Activated naive CD8-positive, alpha-beta T cell treated with anti-CD3 and anti-CD28 coated beads for 36 hours (primary cell): Measurements from ENCODE around the gene TBC1D10A. TPM values are rescaled to one million over a fixed set of nuclear protein-coding genes. Genes with fewer than 3 reads are reported as not detected.

ENCODE experiments used
- DNase-seq: peaks from one replicate; pipeline ENCODE4 v3.0.0; 2021
- H3K27ac Mint-ChIP-seq: one replicate; pipeline ENCODE4 v1.8.0; 2022; ENCODE audit warnings: mild to moderate bottlenecking, moderate library complexity, mixed read lengths
- H3K27me3 Mint-ChIP-seq: one replicate; pipeline ENCODE4 v1.8.0; 2022; ENCODE audit warnings: mild to moderate bottlenecking, mixed read lengths
- H3K36me3 Mint-ChIP-seq: one replicate; pipeline ENCODE4 v1.8.0; 2021; ENCODE audit warnings: mild to moderate bottlenecking, mixed read lengths
- H3K4me1 Mint-ChIP-seq: one replicate; pipeline ENCODE4 v1.8.0; 2021; ENCODE audit warnings: mixed read lengths
- H3K4me3 Mint-ChIP-seq: one replicate; pipeline ENCODE4 v1.8.0; 2022; ENCODE audit warnings: mild to moderate bottlenecking, moderate library complexity, mixed read lengths
- H3K9me3 Mint-ChIP-seq: one replicate; pipeline ENCODE4 v1.8.0; 2022; ENCODE audit warnings: mixed read lengths
- total RNA-seq, 2 experiments: library from RNA; stranded (reverse); gene quantifications; one replicate each; pipeline ENCODE4 v1.2.3, GENCODE V29; 2021

TBC1D10A gene
- total RNA-seq, 2 experiments from 2014 or later: 13.0 to 14.4 TPM

GRCh38 chr22:30317778-30318177 is 9.0 kb downstream of the TBC1D10A start:
- Mint-ChIP-seq H3K36me3 (peaks cover 27% of the 10 kb centered on the region), H3K9me3 (no peaks in the 10 kb centered on the region), H3K4me1 (peaks cover 84% of the 10 kb centered on the region), H3K4me3 (no peak overlapping the region), H3K27me3 (no peaks in the 10 kb centered on the region), H3K27ac (peak overlapping the region; percentile 38)
- DNase-seq: no peak

DNA sequence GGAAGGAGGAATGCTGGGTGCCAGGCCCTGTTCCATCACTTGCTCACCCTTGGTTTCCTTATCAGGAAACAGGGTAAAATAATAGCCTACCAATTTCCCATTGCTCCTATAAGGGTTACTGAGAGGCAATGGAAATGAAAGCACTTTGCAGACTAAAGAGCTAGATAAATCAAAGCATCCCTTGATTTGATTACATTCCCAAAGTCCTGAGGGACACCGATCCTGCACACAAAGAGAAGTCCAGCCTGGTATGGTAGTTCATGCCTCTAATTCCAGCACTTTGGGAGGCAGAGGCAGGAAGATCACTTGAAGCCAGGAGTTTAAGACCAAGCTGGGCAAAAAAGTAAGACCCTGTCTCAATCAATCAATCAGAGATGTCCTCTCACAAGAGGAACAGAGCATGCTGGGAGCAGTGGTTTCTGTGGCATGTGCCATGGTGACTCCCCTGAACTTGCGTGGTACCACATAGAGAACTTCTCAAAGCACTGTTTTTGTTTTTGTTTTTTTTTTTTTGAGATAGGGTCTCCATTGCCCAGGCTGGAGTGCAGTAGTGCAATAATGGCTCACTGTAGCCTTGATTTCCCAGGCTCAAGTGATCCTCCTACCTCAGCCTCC is 10.7 kb downstream of the TBC1D10A start:
- no peak for DNase-seq
- Mint-ChIP-seq H3K36me3 (peaks cover 33% of the 10 kb centered on the region), H3K9me3 (peaks cover 2% of the 10 kb centered on the region), H3K27ac (peak overlapping the region; percentile 90), H3K4me1 (peaks cover 92% of the 10 kb centered on the region), H3K4me3 (no peak overlapping the region), H3K27me3 (no peaks in the 10 kb centered on the region)

- peak overlapping the region; percentile 90 for H3K27ac Mint-ChIP-seq
- peaks cover 2% of the 10 kb centered on the region for H3K9me3 Mint-ChIP-seq
- no peaks in the 10 kb centered on the region for H3K27me3 Mint-ChIP-seq
- peak; percentile 69 for DNase-seq
- peaks cover 93% of the 10 kb centered on the region for H3K4me1 Mint-ChIP-seq
- H3K36me3 Mint-ChIP-seq: peaks cover 33% of the 10 kb centered on the region
- H3K4me3 Mint-ChIP-seq: peak overlapping the region; percentile 18
Measured at GRCh38 chr22:30314915-30315314, 11.8 kb downstream of the TBC1D10A start.

DNA sequence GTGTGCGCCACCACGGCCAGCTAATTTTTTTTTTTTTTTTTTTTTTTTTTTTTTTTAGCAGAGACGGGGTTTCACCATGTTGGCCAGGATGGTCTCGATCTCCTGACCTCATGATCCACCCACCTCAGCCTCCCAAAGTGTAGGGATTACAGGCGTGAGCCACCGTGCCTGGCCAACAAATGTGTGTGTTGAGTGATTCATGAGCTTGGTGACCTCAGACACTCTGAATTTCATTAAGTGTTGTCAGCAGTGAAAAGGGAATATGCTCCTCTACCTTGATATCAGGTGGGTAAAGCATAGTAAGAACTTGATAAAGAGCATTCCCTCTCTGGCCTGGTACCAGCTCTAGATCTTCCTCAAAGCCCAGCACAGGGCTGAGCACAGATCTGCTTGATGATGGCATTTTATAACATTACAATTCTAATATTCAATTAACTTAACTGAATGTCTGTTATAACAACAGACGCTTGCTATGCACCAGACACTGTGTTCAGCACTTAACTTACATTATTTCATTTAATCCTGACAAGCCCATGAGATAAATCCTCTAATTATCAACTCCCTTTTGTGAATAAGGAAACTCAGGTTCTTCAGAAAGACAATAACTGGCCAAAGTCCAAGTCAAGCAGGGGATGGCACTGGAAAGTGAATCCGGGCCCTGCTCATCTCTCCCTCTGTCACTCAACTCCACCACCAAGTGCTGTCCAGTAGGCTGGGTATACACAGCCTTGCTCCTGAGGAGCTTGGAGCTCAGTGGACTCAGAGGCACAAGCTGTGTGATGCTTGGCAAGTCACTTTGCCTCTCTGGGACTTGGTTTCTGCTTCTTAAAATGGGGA is 13.0 kb downstream of the TBC1D10A start:
- no peak for DNase-seq
- Mint-ChIP-seq H3K36me3 (peaks cover 30% of the 10 kb centered on the region), H3K27me3 (no peaks in the 10 kb centered on the region)

DNA sequence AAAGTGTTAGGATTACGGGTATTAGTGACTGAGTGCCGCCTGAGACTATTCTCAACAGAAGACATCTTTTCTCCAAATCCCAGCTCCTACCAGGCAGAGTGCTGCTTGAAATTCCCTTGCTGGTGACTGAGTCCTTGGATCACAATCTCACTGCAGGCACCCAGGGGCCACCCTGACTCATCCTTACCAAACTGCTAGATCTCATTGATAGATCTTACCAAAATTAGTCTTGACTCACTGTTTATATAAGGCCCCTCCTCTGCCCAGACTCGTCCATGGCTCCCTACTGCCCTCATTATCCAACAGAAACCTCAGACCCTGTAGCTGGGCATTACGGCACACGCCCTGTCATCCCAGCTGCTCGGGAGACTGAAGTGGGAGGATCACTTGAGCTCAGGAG is 14.7 kb downstream of the TBC1D10A start:
- H3K9me3 Mint-ChIP-seq: peaks cover 2% of the 10 kb centered on the region
- no peak overlapping the region for H3K4me3 Mint-ChIP-seq
- peaks cover 29% of the 10 kb centered on the region for H3K36me3 Mint-ChIP-seq
- H3K27ac Mint-ChIP-seq: peak overlapping the region; percentile 65
- H3K4me1 Mint-ChIP-seq: peaks cover 91% of the 10 kb centered on the region
- DNase-seq: no peak
- H3K27me3 Mint-ChIP-seq: no peaks in the 10 kb centered on the region

More for the DNA sequence above, 13.0 kb downstream of the TBC1D10A start:
- Mint-ChIP-seq H3K4me1 (peaks cover 93% of the 10 kb centered on the region), H3K27ac (peak overlapping the region; percentile 90), H3K4me3 (no peak overlapping the region), H3K9me3 (peaks cover 2% of the 10 kb centered on the region)

DNA sequence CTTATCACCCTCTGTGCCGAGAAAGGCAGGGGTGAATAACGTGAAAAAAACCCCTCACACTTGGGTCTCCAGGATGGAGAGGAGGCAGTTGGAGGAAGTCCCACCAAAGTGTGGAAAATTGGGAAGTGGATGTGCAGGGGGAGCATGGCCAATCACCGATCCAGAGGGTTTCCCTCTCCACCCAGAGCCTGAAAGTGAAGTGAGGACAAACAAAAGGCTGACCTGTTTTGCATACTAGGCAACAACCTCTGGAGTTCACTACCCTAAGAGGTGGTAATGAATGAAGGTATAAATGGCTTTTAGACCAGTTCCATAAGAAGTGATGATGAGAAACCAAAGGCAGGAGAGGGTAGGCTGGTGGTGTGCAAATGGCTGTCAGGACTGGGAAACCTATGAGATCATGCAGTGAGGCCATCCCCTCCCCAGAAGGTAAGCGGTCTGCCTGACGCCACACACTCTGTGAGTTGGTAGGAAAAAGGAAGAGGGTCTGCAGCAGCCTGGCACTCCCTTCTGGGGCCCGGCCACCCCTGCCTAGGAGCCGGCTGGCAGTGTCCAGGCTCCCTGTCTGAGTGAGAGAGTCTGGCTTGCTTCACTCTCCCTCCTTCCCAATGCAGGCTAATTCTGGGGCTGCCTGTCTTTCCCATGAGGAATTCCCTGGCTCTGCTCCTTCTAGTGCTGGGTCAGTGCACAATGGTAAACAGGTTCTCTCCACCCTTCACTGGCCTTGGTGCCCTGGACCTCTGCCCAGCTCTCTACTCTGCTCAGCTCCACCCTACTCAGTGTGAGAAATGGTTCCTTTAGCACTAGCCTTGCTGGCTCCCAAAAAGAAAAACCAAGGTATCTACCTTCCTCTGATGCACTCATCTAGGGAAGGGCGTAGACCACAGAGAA is 15.6 kb downstream of the TBC1D10A start:
- Mint-ChIP-seq H3K4me1 (peaks cover 94% of the 10 kb centered on the region), H3K27me3 (no peaks in the 10 kb centered on the region), H3K4me3 (no peak overlapping the region), H3K9me3 (peaks cover 2% of the 10 kb centered on the region), H3K36me3 (peaks cover 28% of the 10 kb centered on the region), H3K27ac (peak overlapping the region; percentile 65)
- no peak for DNase-seq

GRCh38 chr22:30309951-30310741 is 16.6 kb downstream of the TBC1D10A start:
- H3K27ac Mint-ChIP-seq: peak overlapping the region; percentile 65
- H3K36me3 Mint-ChIP-seq: peaks cover 21% of the 10 kb centered on the region
- no peaks in the 10 kb centered on the region for H3K27me3 Mint-ChIP-seq
- peaks cover 2% of the 10 kb centered on the region for H3K9me3 Mint-ChIP-seq
- DNase-seq: no peak
- peaks cover 94% of the 10 kb centered on the region for H3K4me1 Mint-ChIP-seq
- no peak overlapping the region for H3K4me3 Mint-ChIP-seq

- DNase-seq: peak; percentile 37
- H3K27me3 Mint-ChIP-seq: no peaks in the 10 kb centered on the region
- H3K9me3 Mint-ChIP-seq: peaks cover 2% of the 10 kb centered on the region
- peak overlapping the region; percentile 65 for H3K27ac Mint-ChIP-seq
- peaks cover 20% of the 10 kb centered on the region for H3K36me3 Mint-ChIP-seq
- H3K4me3 Mint-ChIP-seq: no peak overlapping the region
- H3K4me1 Mint-ChIP-seq: peaks cover 94% of the 10 kb centered on the region
Measured at GRCh38 chr22:30308518-30309230, 18.1 kb downstream of the TBC1D10A start.

DNA sequence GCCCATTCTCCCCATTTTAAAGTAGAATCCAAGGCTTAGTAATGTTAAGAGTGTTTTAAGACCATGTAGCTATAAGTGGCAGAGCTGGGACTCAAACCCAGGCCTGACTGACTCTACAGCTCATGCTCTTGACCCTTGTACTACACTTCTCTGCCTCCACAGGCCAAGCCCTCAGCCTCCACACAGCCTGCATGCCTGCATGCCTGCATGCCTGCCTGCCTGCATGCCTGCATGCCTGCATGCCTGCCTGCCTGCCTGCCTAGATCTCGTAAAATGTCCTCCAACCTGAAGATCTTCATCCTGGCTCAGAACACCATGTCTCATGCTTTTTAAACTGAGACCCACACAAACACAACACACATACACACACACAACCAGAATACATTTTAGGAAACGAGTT is 18.6 kb downstream of the TBC1D10A start:
- H3K36me3 Mint-ChIP-seq: peaks cover 20% of the 10 kb centered on the region

DNA sequence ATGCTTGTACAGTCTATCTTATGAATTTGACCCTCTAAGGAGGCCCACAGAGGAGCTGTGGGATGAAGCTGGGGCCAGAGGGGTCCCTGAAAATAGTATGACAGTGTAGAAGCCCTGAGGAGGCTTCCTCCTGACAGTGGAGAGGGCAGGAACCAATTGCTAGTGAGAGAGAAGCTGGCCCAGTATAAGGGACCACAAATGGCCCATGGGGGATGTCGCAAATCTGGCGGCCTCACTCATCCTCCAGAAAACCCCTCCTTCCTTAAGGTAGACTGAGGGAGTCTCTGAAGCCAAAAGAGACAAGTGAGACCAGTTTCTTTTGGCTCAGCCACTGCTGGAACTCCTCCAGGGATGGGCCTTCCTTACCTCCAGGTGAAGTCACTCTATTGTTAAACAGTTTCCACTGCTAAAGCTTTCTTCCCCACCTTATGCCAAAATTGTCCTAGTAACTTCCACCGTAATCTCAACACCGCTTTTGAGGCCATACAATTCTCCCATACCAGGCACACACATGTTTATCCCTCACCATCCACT is 19.6 kb downstream of the TBC1D10A start:
- Mint-ChIP-seq H3K4me3 (peak overlapping the region; percentile 18), H3K27ac (peak overlapping the region; percentile 96), H3K4me1 (peaks cover 97% of the 10 kb centered on the region), H3K36me3 (peaks cover 18% of the 10 kb centered on the region), H3K9me3 (no peaks in the 10 kb centered on the region), H3K27me3 (no peaks in the 10 kb centered on the region)
- no peak for DNase-seq

More for the DNA sequence above, 18.6 kb downstream of the TBC1D10A start:
- H3K27me3 Mint-ChIP-seq: no peaks in the 10 kb centered on the region
- no peak overlapping the region for H3K4me3 Mint-ChIP-seq
- no peak for DNase-seq
- peaks cover 2% of the 10 kb centered on the region for H3K9me3 Mint-ChIP-seq
- H3K4me1 Mint-ChIP-seq: peaks cover 97% of the 10 kb centered on the region
- peak overlapping the region; percentile 65 for H3K27ac Mint-ChIP-seq

DNA sequence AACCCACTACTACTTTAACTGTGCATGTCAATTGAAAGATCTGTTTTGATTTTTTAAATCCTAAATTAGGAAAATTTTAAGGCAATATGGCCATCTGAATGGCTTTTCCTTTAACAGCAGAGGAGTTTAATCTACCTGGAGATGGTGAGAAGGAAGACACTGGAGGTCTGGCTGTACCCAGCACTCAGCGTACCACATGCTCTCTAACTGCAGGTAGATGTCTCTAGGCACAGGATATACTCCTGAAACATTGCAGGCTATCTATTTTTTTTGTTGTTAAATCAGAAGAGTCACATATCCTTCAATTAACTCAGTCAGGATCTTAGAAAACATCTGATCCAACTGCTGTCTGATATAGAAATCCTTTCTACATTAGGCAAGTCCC is 20.1 kb downstream of the TBC1D10A start:
- Mint-ChIP-seq H3K27ac (peak overlapping the region; percentile 96), H3K4me3 (peak overlapping the region; percentile 63), H3K27me3 (no peaks in the 10 kb centered on the region), H3K9me3 (no peaks in the 10 kb centered on the region), H3K36me3 (peaks cover 20% of the 10 kb centered on the region), H3K4me1 (peaks cover 97% of the 10 kb centered on the region)
- DNase-seq: no peak

- DNase-seq: no peak
- H3K9me3 Mint-ChIP-seq: no peaks in the 10 kb centered on the region
Measured at GRCh38 chr22:30305906-30306626, 20.7 kb downstream of the TBC1D10A start.

GRCh38 chr22:30305519-30305905 is 21.2 kb downstream of the TBC1D10A start:
- peak; percentile 48 for DNase-seq
- Mint-ChIP-seq H3K27me3 (no peaks in the 10 kb centered on the region), H3K36me3 (peaks cover 27% of the 10 kb centered on the region), H3K27ac (peak overlapping the region; percentile 96), H3K4me3 (peak overlapping the region; percentile 63), H3K9me3 (no peaks in the 10 kb centered on the region), H3K4me1 (peaks cover 97% of the 10 kb centered on the region)

More at GRCh38 chr22:30305906-30306626, 20.7 kb downstream of the TBC1D10A start:
- Mint-ChIP-seq H3K27me3 (no peaks in the 10 kb centered on the region), H3K4me1 (peaks cover 97% of the 10 kb centered on the region), H3K36me3 (peaks cover 24% of the 10 kb centered on the region), H3K4me3 (peak overlapping the region; percentile 63), H3K27ac (peak overlapping the region; percentile 96)
